Prostate gland (tissue), 2 donors: ENCODE data around the gene TSPAN32.

Experiments
- CTCF ChIP-seq, 4 experiments: fragments of 200-600 bp in 2 of 4; fragments of 450-650 bp in 2 of 4; sonication (generic) in 2 of 4; IDR thresholded peaks; 1 replicate in 3 of 4; 2 replicates in 1 of 4; pipeline ENCODE4 v1.5.1; 2016 to 2019; ENCODE audit warnings: antibody characterized with exemption in 4 of 4, mild to moderate bottlenecking in 2 of 4, moderate library complexity in 2 of 4
- POLR2A ChIP-seq: fragments of 450-650 bp; IDR thresholded peaks from one replicate; pipeline ENCODE4 v1.6.1; 2016; ENCODE audit warnings: antibody characterized with exemption, mild to moderate bottlenecking
- POLR2AphosphoS5 ChIP-seq: sonication (generic); formaldehyde crosslinking; IDR thresholded peaks from one replicate; pipeline ENCODE4 v1.6.1; 2017; ENCODE audit warnings: antibody characterized with exemption

GRCh38 chr11:2272228-2272945, 29.4 kb upstream of the TSPAN32 start:
- TF ChIP-seq CTCF (IDR thresholded peaks at IDR 0.05) (no peak), POLR2AphosphoS5 (no peak), POLR2A (no peak)
